Epithelial cell of proximal tubule (primary cell): ENCODE data around the gene OR52D1. TPM values are rescaled to one million over a fixed set of nuclear protein-coding genes. Genes with fewer than 3 reads are reported as not detected.

ENCODE experiments used
- DNase-seq: peaks from one replicate; pipeline ENCODE4 v3.0.0-alpha.2; 2011; ENCODE audit warnings: low read depth
- H3K4me3 ChIP-seq: 2 replicates; pipeline ENCODE4 v1.5.1; 2011; ENCODE audit warnings: low read depth, mild to moderate bottlenecking, low read length
- total RNA-seq: library from RNA; depleted of rRNA; stranded (reverse); fragments of >200 nt; gene quantifications from 2 replicates; pipeline ENCODE4 v1.2.3, GENCODE V29; 2015
- TF ChIP-seq, protein P1 (sequence below): conservative IDR thresholded peaks from 2 replicates; pipeline ENCODE4 v1.5.1; 2012; ENCODE audit warnings: low read depth, mild to moderate bottlenecking, low read length

OR52D1 gene
- not detected in 2 replicates for total RNA-seq

DNA sequence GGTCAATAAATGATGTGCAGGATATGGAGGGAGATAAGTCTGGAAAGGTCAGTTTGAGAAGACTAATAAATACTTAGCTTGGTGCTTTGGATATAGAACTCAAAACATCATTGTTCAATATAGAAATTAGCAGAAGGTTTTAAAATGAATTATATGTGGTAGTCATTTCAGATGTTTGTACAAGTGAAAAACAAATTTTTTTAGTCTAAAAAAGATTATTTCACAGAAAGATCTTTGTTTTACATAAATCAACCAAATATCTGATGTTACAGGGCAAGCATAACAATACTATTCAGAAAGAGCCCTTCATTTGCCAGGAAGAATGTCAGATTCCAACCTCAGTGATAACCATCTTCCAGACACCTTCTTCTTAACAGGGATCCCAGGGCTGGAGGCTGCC is at the start of gene OR52D1:
OR52D1 (plus strand) TSS at position 301 of the 400 bp plus-strand sequence; CDS start at position 323, 22 bp downstream.
- TF ChIP-seq, protein P1, sequence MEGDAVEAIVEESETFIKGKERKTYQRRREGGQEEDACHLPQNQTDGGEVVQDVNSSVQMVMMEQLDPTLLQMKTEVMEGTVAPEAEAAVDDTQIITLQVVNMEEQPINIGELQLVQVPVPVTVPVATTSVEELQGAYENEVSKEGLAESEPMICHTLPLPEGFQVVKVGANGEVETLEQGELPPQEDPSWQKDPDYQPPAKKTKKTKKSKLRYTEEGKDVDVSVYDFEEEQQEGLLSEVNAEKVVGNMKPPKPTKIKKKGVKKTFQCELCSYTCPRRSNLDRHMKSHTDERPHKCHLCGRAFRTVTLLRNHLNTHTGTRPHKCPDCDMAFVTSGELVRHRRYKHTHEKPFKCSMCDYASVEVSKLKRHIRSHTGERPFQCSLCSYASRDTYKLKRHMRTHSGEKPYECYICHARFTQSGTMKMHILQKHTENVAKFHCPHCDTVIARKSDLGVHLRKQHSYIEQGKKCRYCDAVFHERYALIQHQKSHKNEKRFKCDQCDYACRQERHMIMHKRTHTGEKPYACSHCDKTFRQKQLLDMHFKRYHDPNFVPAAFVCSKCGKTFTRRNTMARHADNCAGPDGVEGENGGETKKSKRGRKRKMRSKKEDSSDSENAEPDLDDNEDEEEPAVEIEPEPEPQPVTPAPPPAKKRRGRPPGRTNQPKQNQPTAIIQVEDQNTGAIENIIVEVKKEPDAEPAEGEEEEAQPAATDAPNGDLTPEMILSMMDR = no peak
- no peak for DNase-seq
- H3K4me3 ChIP-seq = no peak within 1 kb of the TSS

DNA sequence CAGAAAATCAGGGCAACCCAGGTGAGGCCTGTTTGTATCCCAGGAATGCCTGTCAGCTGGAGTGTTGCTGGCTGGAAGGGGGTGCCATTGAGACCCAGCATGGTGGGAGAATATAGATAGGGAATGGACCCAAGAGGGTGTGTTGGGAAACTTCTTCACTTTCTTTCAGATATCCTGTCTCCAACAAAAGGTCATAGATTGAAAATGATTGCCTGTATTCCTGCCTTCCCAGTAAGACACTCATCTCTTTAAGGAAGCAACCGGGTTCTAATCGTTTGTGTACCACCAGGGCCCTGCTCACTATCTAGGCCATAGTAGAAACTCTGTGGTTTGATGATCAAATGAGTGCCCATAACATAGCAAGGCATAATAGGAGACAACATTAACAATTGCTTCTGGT is 47.1 kb upstream of the OR52D1 start, which contains the start of gene OR51I1:
OR51I1 (minus strand) TSS at position 101 of the 400 bp plus-strand sequence; CDS start at position 101, 0 bp downstream.
- H3K4me3 ChIP-seq = no peak within 1 kb of the TSS
- no peak for DNase-seq
- TF ChIP-seq, protein P1 = no peak

DNA sequence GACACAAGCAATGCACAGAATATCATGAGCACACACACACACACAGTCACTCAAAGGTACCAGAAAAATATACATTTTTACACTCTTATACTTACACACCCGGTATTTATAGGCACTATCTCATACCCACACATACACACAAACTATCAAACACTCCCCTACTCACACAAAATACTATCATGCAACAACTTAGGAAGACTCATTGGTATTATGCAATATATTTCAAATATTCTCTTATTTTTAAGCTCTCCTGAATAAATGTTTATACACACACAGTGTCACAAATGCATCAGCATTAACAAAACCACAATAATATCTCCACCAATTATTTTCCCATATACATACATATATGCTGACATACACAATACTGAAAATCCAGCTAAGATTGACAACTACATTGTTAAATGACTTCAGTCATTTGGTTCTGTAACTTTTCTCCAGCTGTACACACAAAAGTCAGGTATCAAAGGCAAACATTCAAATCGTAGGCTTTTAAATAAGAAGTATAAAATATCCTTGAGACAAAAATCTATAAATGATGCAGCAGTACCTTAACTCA is 44.6 kb upstream of the OR52D1 start:
- H3K4me3 ChIP-seq = no peak overlapping the region
- no peak for DNase-seq
- TF ChIP-seq, protein P1 = no peak

DNA sequence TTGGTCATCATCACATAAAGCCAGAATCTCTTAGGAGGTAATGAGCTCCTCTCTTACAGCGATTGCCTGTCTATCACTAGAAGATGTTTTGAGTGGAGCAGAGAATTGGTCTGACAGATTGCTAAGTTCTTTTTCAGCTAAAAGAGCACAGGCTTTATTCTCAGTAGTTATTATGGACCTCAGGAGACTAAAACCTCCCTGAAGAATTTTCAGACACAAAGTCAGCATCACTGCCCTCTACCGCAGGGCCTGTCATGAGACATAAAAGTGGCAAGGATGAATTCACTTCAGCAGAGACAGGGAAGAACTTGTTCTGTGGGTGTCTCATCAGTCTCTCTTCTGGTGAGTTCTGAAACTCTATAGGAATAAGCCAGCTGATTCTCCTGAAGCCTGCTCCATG is 39.5 kb upstream of the OR52D1 start, which contains the start of gene OR51I2:
OR51I2 (plus strand) TSS at position 301 of the 400 bp plus-strand sequence. CDS start 4,166 bp downstream, outside the sequence.
- H3K4me3 ChIP-seq = no peak within 1 kb of the TSS
- TF ChIP-seq, protein P1 = no peak
- no peak for DNase-seq

DNA sequence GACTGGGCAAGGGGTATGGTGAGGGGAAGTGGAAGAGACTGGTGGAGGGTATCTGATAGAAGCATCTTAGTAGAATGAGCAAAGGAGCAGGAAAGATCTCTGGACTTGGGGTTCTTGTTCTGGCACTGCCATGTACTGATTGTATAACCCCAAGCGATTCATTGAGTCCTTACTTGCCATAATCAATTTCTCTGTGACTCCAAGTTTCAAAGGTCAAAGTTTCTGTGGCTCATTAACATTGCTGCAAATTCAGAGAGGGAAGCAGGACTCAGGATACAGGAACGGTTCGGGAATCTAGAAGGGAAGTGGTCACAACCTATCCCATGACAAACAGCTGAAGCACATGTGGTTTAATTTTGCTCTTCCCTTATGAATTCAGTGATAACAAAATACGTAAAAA is 39.1 kb upstream of the OR52D1 start:
- TF ChIP-seq, protein P1 = no peak
- DNase-seq = no peak
- H3K4me3 ChIP-seq = no peak overlapping the region

DNA sequence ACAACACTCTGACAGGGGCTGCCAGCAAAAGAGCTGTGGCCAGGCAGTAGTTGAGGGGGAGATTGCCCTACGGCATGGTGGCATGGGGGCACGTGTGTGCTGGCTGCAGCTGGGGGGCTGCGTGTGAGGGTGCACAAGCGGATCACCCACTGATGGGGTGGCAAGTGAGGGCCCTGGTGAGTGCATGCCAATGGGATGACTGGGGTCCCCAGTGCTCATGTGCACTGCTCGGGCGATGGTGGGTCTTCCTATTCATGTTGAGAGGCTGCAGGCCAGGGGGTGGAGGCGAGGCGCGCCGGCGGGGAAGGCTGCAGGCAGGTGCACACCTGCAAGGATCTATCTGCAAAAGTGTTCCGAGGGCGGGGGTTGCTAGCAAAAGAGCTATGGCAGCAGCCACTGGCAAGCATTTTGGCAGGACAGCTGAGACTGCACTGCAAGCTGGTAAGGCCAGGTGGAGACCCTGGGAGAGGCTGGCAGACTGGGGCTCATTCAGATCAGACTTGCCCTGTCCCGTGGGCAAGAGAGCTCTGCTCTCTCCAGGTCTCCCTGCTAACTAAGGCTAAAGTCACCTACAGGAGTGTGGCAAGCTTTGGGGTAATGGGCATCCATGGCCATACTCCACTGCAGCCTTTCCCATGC is 27.4 kb upstream of the OR52D1 start:
- H3K4me3 ChIP-seq = no peak overlapping the region
- no peak for DNase-seq
- TF ChIP-seq, protein P1 = no peak
